ENCODE results near the gene COX6A2. TPM values are rescaled to one million over a fixed set of nuclear protein-coding genes. Genes with fewer than 3 reads are reported as not detected.
A peak's percentile ranks its signal among the peaks of the same experiment; 100 is the strongest.

Gene COX6A2
- total RNA-seq, 1 experiment from 2014 or later, result not detected

GRCh38 chr16:31404353-31405064, 23.7 kb downstream of the COX6A2 start:
- peaks cover 29% of the 10 kb centered on the region for H3K36me3 ChIP-seq
- peak overlapping the region; percentile 82 for H3K4me3 ChIP-seq
- peak; percentile 89 for DNase-seq
- H3K27me3 ChIP-seq, result no peaks in the 10 kb centered on the region
- peaks cover 3% of the 10 kb centered on the region for H3K9me3 ChIP-seq

- Histone ChIP-seq H3K4me3 (peak overlapping the region; percentile 82), H3K9me3 (peaks cover 3% of the 10 kb centered on the region), H3K27me3 (no peaks in the 10 kb centered on the region), H3K36me3 (peaks cover 29% of the 10 kb centered on the region)
- DNase-seq, result no peak
These were observed 24.4 kb downstream of the COX6A2 start for GRCh38 chr16:31403590-31404352.

GRCh38 chr16:31402687-31403086, 25.5 kb downstream of the COX6A2 start:
- Histone ChIP-seq H3K4me3 (peak overlapping the region; percentile 82; the same call in 1 of the 2 replicates), H3K36me3 (peaks cover 29% of the 10 kb centered on the region), H3K27me3 (no peaks in the 10 kb centered on the region), H3K9me3 (peaks cover 3% of the 10 kb centered on the region)
- no peak for DNase-seq

- no peak overlapping the region for H3K4me3 ChIP-seq
These were observed 26.7 kb downstream of the COX6A2 start for GRCh38 chr16:31401436-31401835.

GRCh38 chr16:31400191-31400590, 28.0 kb downstream of the COX6A2 start:
- Histone ChIP-seq H3K9me3 (peaks cover 3% of the 10 kb centered on the region), H3K27me3 (no peaks in the 10 kb centered on the region)

More at GRCh38 chr16:31401436-31401835, 26.7 kb downstream of the COX6A2 start:
- Histone ChIP-seq H3K36me3 (peaks cover 29% of the 10 kb centered on the region), H3K27me3 (no peaks in the 10 kb centered on the region), H3K9me3 (peaks cover 3% of the 10 kb centered on the region)
- no peak for DNase-seq

GRCh38 chr16:31397701-31398100, 30.5 kb downstream of the COX6A2 start:
- H3K9me3 ChIP-seq, result peaks cover 3% of the 10 kb centered on the region
- H3K4me3 ChIP-seq, result no peak overlapping the region
- peaks cover 29% of the 10 kb centered on the region for H3K36me3 ChIP-seq
- no peak for DNase-seq
- H3K27me3 ChIP-seq, result 0 out of 2 replicates have a peak, but pooled peaks cover 2% of the 10 kb centered on the region

More at GRCh38 chr16:31400191-31400590, 28.0 kb downstream of the COX6A2 start:
- DNase-seq, result no peak
- H3K4me3 ChIP-seq, result no peak overlapping the region
- peaks cover 29% of the 10 kb centered on the region for H3K36me3 ChIP-seq

- H3K36me3 ChIP-seq, result peaks cover 25% of the 10 kb centered on the region
- 0 out of 2 replicates have a peak, but pooled peaks cover 2% of the 10 kb centered on the region for H3K27me3 ChIP-seq
- H3K9me3 ChIP-seq, result peaks cover 3% of the 10 kb centered on the region
- H3K4me3 ChIP-seq, result no peak overlapping the region
- DNase-seq, result no peak
These were observed 31.0 kb downstream of the COX6A2 start for GRCh38 chr16:31397096-31397660.

- DNase-seq, result no peak
- H3K27me3 ChIP-seq, result peaks cover 11% of the 10 kb centered on the region
These were observed 32.5 kb downstream of the COX6A2 start for GRCh38 chr16:31395647-31396046.

GRCh38 chr16:31393056-31393455, 35.1 kb downstream of the COX6A2 start, which contains the start of gene ITGAD:
Gene ITGAD (plus strand): TSS chr16:31393335. CDS start chr16:31393361, 26 bp downstream.
- Histone ChIP-seq H3K36me3 (no peaks in the 10 kb centered on the region), H3K4me3 (no peak within 1 kb of the TSS), H3K27me3 (peaks cover 33% of the 10 kb centered on the region), H3K9me3 (no peaks in the 10 kb centered on the region)
- DNase-seq, result no peak

More at GRCh38 chr16:31395647-31396046, 32.5 kb downstream of the COX6A2 start:
- Histone ChIP-seq H3K9me3 (peaks cover 2% of the 10 kb centered on the region), H3K4me3 (no peak overlapping the region), H3K36me3 (peaks cover 11% of the 10 kb centered on the region)

GRCh38 chr16:31390504-31391041, 37.6 kb downstream of the COX6A2 start:
- H3K27me3 ChIP-seq, result peaks cover 53% of the 10 kb centered on the region
- no peaks in the 10 kb centered on the region for H3K9me3 ChIP-seq
- no peak for DNase-seq
- no peaks in the 10 kb centered on the region for H3K36me3 ChIP-seq
- no peak overlapping the region for H3K4me3 ChIP-seq

GRCh38 chr16:31388535-31388934, 39.6 kb downstream of the COX6A2 start:
- DNase-seq, result no peak
- H3K4me3 ChIP-seq, result no peak overlapping the region
- peaks cover 55% of the 10 kb centered on the region for H3K27me3 ChIP-seq
- no peaks in the 10 kb centered on the region for H3K9me3 ChIP-seq
- H3K36me3 ChIP-seq, result no peaks in the 10 kb centered on the region

- no peak overlapping the region for H3K4me3 ChIP-seq
- no peaks in the 10 kb centered on the region for H3K9me3 ChIP-seq
- H3K27me3 ChIP-seq, result peaks cover 55% of the 10 kb centered on the region
- DNase-seq, result no peak
- no peaks in the 10 kb centered on the region for H3K36me3 ChIP-seq
These were observed 41.8 kb downstream of the COX6A2 start for GRCh38 chr16:31386157-31386984.

GRCh38 chr16:31385680-31386079, 42.5 kb downstream of the COX6A2 start:
- DNase-seq, result no peak
- Histone ChIP-seq H3K27me3 (peaks cover 51% of the 10 kb centered on the region), H3K36me3 (no peaks in the 10 kb centered on the region), H3K4me3 (no peak overlapping the region), H3K9me3 (no peaks in the 10 kb centered on the region)

- peak; percentile 66 for DNase-seq
- H3K27me3 ChIP-seq, result peaks cover 24% of the 10 kb centered on the region
These were observed 45.5 kb downstream of the COX6A2 start for GRCh38 chr16:31382485-31383161.

GRCh38 chr16:31380201-31380600, 48.0 kb downstream of the COX6A2 start:
- H3K36me3 ChIP-seq, result no peaks in the 10 kb centered on the region
- H3K27me3 ChIP-seq, result peaks cover 13% of the 10 kb centered on the region
- peaks cover 5% of the 10 kb centered on the region for H3K9me3 ChIP-seq
- H3K4me3 ChIP-seq, result no peak overlapping the region
- no peak for DNase-seq

More at GRCh38 chr16:31382485-31383161, 45.5 kb downstream of the COX6A2 start:
- H3K9me3 ChIP-seq, result no peaks in the 10 kb centered on the region
- H3K36me3 ChIP-seq, result no peaks in the 10 kb centered on the region
- no peak overlapping the region for H3K4me3 ChIP-seq
